HG03097 (cell line): ENCODE data around the gene ACTL9.

Experiments
- ATAC-seq: cut with Tn5 transposase; IDR thresholded peaks from one replicate; pipeline ENCODE4 v1.9.1; 2021; ENCODE audit not compliant: unreplicated experiment, low FRiP score

Gene ACTL9

GRCh38 chr19:8654591-8655339 is 43.8 kb downstream of the ACTL9 start:
- ATAC-seq = no peak

GRCh38 chr19:8648240-8648639 is 50.4 kb downstream of the ACTL9 start:
- no peak for ATAC-seq
